ENCODE data around the gene ARSA.

Gene ARSA

GRCh38 chr22:50577697-50577986 lies 50.3 kb downstream of the ARSA start:
- DNase-seq, result no peak

GRCh38 chr22:50576806-50577696 lies 50.9 kb downstream of the ARSA start:
- DNase-seq, result no peak

GRCh38 chr22:50576070-50576469 lies 51.9 kb downstream of the ARSA start:
- DNase-seq, result no peak

GRCh38 chr22:50575426-50575941 lies 52.5 kb downstream of the ARSA start:
- DNase-seq, result no peak

All from NCI-H226 (cell line).